ENCODE measurements around the gene PRXL2B. TPM values are rescaled to one million over a fixed set of nuclear protein-coding genes. Genes with fewer than 3 reads are reported as not detected.

The PRXL2B gene
- total RNA-seq, 1 donor from 2014 or later: 10.0 TPM

DNA sequence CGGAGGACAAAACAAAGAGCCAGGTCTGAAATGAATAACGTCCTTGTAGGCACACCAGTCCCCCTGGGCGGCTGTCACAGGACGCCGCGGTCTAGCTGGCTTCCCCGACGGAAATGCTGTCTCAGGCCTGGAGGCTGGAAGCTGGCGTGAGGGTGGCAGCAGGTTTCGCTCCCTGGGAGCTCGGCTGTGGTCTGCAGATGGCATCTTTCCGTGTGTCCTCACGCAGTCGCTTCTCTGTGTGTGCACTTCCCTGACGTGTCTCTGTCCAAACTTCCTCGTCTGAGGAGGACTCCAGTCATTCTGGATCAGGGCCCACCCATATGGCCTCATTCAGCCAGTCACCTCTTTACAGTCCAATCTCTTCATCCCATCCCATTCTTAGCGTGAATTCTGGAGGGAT, 16.2 kb upstream of the PRXL2B start:
- Mint-ChIP-seq H3K27ac (peak overlapping the region; percentile 42), H3K4me1 (no peaks in the 10 kb centered on the region), H3K36me3 (no peaks in the 10 kb centered on the region), H3K27me3 (ENCODE audit: insufficient read depth, low read depth) (peaks cover 6% of the 10 kb centered on the region), H3K9me3 (peaks cover 14% of the 10 kb centered on the region), H3K4me3 (no peak overlapping the region)
- Histone ChIP-seq H3K79me2 (ENCODE audit: low read depth) (no peaks in the 10 kb centered on the region), H3K36me3 (no peaks in the 10 kb centered on the region), H4K20me1 (ENCODE audit: low read depth) (no peaks in the 10 kb centered on the region), H3K27me3 (no peaks in the 10 kb centered on the region), H3K4me1 (no peaks in the 10 kb centered on the region), H2AFZ (replicated peaks) (no peak overlapping the region), H3F3A (ENCODE audit: low read depth) (no peaks in the 10 kb centered on the region), H3K4me3 (no peak overlapping the region), H3K9me3 (ENCODE audit: low read depth) (no peaks in the 10 kb centered on the region), H3K9ac (no peak overlapping the region), H3K4me2 (no peak overlapping the region), H3K27ac (no peak overlapping the region)
- TF ChIP-seq, protein P1, sequence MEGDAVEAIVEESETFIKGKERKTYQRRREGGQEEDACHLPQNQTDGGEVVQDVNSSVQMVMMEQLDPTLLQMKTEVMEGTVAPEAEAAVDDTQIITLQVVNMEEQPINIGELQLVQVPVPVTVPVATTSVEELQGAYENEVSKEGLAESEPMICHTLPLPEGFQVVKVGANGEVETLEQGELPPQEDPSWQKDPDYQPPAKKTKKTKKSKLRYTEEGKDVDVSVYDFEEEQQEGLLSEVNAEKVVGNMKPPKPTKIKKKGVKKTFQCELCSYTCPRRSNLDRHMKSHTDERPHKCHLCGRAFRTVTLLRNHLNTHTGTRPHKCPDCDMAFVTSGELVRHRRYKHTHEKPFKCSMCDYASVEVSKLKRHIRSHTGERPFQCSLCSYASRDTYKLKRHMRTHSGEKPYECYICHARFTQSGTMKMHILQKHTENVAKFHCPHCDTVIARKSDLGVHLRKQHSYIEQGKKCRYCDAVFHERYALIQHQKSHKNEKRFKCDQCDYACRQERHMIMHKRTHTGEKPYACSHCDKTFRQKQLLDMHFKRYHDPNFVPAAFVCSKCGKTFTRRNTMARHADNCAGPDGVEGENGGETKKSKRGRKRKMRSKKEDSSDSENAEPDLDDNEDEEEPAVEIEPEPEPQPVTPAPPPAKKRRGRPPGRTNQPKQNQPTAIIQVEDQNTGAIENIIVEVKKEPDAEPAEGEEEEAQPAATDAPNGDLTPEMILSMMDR (IDR thresholded peaks at IDR 0.05): no peak
- TF ChIP-seq EZH2 (IDR thresholded peaks at IDR 0.05) (no peak), EZH2phosphoT487 (IDR thresholded peaks at IDR 0.05) (no peak)
- DNase-seq (ENCODE audit: low spot score): no peak

DNA sequence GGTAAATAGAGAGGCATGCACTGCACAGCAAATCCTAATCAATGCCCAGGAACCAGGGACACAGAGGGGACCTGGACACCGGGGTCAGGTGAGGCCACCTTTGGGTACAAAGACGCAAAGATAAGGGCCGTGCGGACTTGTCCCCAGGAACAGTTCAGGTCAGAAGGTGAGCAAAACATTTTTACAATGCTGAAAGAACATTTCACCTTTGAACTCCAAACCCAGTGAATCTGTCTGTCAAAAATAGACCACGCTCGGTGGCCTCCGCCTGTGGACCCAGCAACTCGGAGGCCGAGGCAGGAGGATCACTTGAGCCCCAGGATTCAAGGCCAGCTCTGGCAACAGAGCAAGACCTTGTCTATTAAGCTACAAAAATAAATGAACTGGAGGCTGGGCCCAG, 15.2 kb upstream of the PRXL2B start:
- Histone ChIP-seq H3K4me2 (no peak overlapping the region), H3K4me1 (no peaks in the 10 kb centered on the region), H3K36me3 (no peaks in the 10 kb centered on the region), H4K20me1 (ENCODE audit: low read depth) (no peaks in the 10 kb centered on the region), H3K9ac (no peak overlapping the region), H3K27me3 (no peaks in the 10 kb centered on the region), H2AFZ (replicated peaks) (no peak overlapping the region), H3K9me3 (ENCODE audit: low read depth) (no peaks in the 10 kb centered on the region), H3K79me2 (ENCODE audit: low read depth) (no peaks in the 10 kb centered on the region), H3K27ac (no peak overlapping the region), H3K4me3 (no peak overlapping the region), H3F3A (ENCODE audit: low read depth) (no peaks in the 10 kb centered on the region)
- Mint-ChIP-seq H3K36me3 (no peaks in the 10 kb centered on the region), H3K27me3 (ENCODE audit: insufficient read depth, low read depth) (peaks cover 6% of the 10 kb centered on the region), H3K27ac (no peak overlapping the region), H3K9me3 (peaks cover 14% of the 10 kb centered on the region), H3K4me1 (peaks cover 4% of the 10 kb centered on the region), H3K4me3 (no peak overlapping the region)
- TF ChIP-seq EZH2 (IDR thresholded peaks at IDR 0.05) (no peak), EZH2phosphoT487 (IDR thresholded peaks at IDR 0.05) (no peak)
- TF ChIP-seq, protein P1 (IDR thresholded peaks at IDR 0.05): no peak
- no peak for DNase-seq (ENCODE audit: low spot score)

DNA sequence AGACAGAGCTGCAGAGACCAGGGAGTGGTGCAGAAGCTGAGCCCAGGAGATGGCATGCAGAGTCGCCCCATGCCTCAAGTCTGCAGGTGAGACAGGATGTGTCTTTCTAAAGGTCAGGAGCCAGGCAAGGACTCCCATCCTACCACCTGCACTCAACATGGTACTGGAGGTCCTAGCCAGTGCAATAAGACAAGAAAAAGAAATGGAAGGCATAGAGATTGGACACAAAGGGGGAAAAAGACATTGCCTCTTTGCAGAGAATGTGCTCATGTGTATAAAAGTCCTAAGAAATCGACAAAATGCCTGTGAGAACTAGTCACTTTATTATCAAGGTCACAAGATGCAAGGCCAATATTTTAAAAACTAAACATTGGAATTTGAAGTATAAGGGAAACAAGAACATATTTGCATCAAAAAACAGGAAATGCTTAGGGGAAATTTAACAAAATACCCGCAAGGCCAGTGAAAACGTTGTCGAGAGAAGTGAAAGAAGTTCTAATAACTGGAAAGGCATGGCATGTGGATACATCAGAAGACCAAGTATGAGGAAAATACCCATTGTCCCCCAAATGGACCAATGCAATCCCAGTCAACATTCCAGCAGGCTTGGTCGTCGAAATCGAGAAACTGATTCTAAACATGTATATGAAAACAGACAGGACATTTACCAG, 13.2 kb upstream of the PRXL2B start:
- no peaks in the 10 kb centered on the region for H3K9me3 ChIP-seq (ENCODE audit: low read depth)
- no peak overlapping the region for H3K4me3 ChIP-seq
- no peak overlapping the region for H2AFZ ChIP-seq (replicated peaks)
- H4K20me1 ChIP-seq (ENCODE audit: low read depth): no peaks in the 10 kb centered on the region
- H3K36me3 Mint-ChIP-seq: no peaks in the 10 kb centered on the region
- no peak overlapping the region for H3K27ac Mint-ChIP-seq
- H3K79me2 ChIP-seq (ENCODE audit: low read depth): no peaks in the 10 kb centered on the region
- peaks cover 14% of the 10 kb centered on the region for H3K9me3 Mint-ChIP-seq
- no peaks in the 10 kb centered on the region for H3F3A ChIP-seq (ENCODE audit: low read depth)
- H3K27ac ChIP-seq: no peak overlapping the region
- H3K36me3 ChIP-seq: no peaks in the 10 kb centered on the region
- no peak overlapping the region for H3K4me3 Mint-ChIP-seq
- H3K4me1 Mint-ChIP-seq: peaks cover 14% of the 10 kb centered on the region
- H3K27me3 ChIP-seq: no peaks in the 10 kb centered on the region
- no peak for DNase-seq (ENCODE audit: low spot score)
- H3K4me1 ChIP-seq: no peaks in the 10 kb centered on the region
- H3K4me2 ChIP-seq: no peak overlapping the region
- peaks cover 10% of the 10 kb centered on the region for H3K27me3 Mint-ChIP-seq (ENCODE audit: insufficient read depth, low read depth)
- no peak overlapping the region for H3K9ac ChIP-seq
- TF ChIP-seq EZH2phosphoT487 (IDR thresholded peaks at IDR 0.05): no peak
- TF ChIP-seq, protein P1 (IDR thresholded peaks at IDR 0.05): no peak
- no peak for TF ChIP-seq EZH2 (IDR thresholded peaks at IDR 0.05)

Measured in neural progenitor cell (in vitro differentiated cells).